ENCODE results near the gene DAPK2.

DAPK2 gene

DNA sequence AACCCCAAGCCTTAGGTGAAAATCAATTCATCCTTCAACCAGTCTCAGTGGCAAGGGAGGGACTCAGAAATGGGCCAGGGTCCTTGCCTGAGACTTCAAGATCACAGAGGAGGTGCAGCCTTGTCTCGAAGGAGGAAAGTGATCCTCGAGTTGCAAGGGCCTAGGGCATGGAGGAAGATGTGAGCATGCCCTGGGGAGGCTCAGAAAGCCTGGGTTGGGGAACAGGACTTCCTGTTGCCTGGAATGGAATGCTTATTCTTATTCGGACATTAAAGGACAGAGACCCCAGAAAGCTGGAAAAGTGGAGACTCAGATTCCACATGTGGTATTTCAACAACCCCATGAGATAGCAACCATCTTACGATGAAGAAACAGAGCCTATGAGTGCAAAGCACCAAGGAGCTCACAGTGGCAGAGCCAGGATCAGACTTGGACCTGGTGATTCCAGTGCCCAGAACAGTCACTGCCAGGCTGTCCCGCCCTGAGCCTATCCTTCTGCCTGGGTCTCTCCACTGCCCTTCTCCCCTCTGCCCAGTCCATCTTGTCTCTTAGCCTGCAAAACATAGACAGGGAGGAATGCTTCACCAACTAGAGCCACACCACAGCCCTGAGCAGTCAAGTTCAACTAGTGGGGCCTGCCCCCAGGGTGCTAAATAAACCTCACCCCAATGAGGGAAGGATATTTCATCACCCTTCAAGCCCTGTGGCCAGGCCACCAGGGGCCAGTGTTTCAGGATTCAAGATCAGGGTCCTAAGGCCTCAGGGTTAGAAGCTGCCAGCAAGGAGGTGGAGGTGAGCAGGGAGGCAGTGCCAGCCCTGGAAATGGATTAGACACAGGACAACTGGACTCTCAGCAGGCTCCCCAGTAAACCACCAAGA lies 21.9 kb downstream of the DAPK2 start:
- DNase-seq (ENCODE audit: low read depth, low spot score), result no peak

DNA sequence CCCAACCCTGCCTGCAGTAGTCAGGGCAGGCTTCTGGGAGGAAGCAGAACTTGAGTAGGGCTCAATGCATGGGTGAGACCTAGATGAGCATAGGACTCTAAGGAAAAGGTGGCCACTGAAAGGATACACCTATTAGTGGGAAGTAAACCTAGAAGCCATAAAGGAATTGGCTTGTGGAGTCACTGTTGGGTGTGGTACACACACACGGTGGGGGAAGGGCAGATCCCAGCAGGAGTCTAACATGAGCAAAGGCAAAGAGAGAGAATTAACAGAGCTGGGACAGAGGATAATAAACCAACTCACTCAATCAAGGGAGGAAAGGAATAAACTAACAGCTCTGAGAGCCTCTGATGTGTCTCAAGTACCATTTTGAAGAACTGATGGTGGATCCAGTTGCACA lies 23.1 kb downstream of the DAPK2 start:
- DNase-seq (ENCODE audit: low read depth, low spot score), result no peak

DNA sequence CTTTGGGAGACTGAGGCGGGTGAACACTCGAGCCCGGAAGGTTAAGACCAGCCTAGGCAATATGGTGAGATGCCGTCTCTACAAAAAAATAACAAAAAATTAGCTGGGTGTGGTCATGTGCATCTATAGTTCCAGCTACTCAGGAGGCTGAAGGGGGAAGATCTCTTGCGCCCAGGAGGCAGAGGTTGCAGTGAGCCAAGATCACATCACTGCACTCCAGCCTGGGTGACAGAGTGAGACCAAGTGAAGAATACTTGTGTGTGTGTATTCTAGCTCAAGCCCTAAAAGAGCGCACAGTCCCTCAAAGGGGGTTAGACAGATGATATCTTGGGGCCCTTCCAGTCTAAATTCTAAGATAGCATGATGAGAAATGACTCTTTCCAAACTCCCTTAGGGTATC lies 23.7 kb downstream of the DAPK2 start:
- no peak for DNase-seq (ENCODE audit: low read depth, low spot score)

GRCh38 chr15:64019764-64020163 lies 26.5 kb downstream of the DAPK2 start:
- no peak for DNase-seq (ENCODE audit: low read depth, low spot score)

- DNase-seq (ENCODE audit: low read depth, low spot score), result no peak
Observed at GRCh38 chr15:64017591-64018163, 28.6 kb downstream of the DAPK2 start.

- DNase-seq (ENCODE audit: low read depth, low spot score), result no peak
Observed at GRCh38 chr15:64017082-64017588, 29.1 kb downstream of the DAPK2 start.

- no peak for DNase-seq (ENCODE audit: low read depth, low spot score)
Observed at GRCh38 chr15:64016257-64016656, 30.0 kb downstream of the DAPK2 start.

GRCh38 chr15:64014995-64015394 lies 31.3 kb downstream of the DAPK2 start:
- DNase-seq (ENCODE audit: low read depth, low spot score), result no peak

- DNase-seq (ENCODE audit: low read depth, low spot score), result no peak
Observed at GRCh38 chr15:64013179-64014062, 32.9 kb downstream of the DAPK2 start.

DNA sequence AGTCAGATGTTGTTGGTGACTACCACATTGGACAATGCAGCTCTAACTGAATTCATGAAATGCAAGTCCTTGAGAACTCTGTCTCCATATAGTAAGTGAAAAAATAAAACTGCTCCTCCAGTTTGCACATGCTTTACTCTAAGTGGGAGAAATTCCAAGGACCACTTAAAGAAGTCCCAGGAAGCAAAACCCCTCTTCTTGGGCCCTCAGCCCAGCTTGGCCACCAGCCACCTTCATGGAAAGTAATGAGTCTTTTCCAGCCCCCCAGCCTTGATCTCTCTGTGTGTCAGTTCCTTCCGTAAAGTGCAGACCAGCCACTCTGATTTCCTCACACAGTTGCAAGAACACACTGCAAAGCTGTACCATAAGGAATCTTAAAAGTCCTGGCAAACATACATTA lies 34.5 kb downstream of the DAPK2 start:
- no peak for DNase-seq (ENCODE audit: low read depth, low spot score)

GRCh38 chr15:64010719-64011118 lies 35.6 kb downstream of the DAPK2 start:
- peak; percentile 46 for DNase-seq (ENCODE audit: low read depth, low spot score)

DNA sequence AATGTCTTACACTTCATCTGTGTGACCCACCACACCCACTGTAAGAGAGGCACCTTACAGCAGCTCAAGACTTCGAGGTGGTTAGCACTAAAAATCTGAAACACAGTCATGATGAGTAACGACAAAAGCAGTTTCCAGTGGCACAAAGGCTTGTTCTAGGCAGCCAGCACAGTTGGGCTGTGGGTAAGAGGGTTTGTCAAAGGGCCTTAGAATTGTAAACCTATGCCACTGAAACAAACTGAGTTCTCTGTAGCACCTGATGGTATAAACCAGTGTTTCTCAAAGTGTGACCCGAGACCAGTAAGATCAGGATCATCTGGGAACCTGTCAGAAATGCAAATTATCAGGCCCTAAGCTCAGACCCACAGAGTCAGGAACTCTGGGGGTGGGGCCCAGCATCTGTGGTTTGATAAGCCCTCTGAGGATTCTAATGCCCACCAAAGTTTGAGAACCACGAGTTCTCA lies 36.5 kb downstream of the DAPK2 start:
- DNase-seq (ENCODE audit: low read depth, low spot score), result no peak

DNA sequence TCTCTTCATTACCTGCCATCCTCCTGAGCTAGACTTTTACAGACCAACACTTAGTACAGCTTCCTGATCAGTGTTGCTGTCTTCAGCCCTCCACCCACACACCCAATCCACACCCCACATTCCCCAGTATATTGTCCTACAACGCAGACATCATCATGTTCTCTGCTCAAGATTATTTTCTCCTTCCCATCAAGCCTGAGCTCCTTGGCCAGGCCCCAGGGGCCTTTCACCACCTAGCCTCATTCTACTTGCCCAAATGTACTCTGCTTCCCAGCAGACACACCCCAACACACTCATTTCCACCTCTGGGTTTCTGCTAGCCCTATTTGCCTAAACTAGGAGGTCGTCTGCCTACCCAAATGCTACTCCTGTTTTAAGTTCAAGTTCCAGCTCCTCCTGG lies 37.0 kb downstream of the DAPK2 start:
- DNase-seq (ENCODE audit: low read depth, low spot score), result no peak

- no peak for DNase-seq (ENCODE audit: low read depth, low spot score)
Observed at GRCh38 chr15:64008177-64008576, 38.1 kb downstream of the DAPK2 start.

- no peak for DNase-seq (ENCODE audit: low read depth, low spot score)
Observed at GRCh38 chr15:64006642-64007041, 39.6 kb downstream of the DAPK2 start.

DNA sequence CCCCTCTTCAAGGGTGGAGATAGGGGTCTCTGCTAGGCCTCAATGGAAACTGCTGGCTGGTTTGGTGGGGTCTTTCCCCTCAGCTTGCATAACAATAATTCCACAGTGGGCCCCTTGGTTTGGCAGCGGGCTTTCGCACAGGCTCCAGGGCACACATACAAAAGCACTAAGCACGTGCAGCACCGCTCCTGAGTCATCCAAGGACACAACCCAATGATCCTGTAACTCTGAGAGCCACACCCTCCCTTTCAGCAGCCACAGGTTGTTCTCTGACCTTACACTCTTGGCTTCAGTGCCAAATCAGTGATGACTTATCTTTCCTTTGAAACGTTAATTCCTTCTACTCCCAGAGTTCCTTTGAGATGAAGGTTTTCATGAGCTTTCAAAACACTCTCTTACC lies 41.7 kb downstream of the DAPK2 start:
- no peak for DNase-seq (ENCODE audit: low read depth, low spot score)

GRCh38 chr15:64004056-64004455 lies 42.2 kb downstream of the DAPK2 start:
- DNase-seq (ENCODE audit: low read depth, low spot score), result no peak

DNA sequence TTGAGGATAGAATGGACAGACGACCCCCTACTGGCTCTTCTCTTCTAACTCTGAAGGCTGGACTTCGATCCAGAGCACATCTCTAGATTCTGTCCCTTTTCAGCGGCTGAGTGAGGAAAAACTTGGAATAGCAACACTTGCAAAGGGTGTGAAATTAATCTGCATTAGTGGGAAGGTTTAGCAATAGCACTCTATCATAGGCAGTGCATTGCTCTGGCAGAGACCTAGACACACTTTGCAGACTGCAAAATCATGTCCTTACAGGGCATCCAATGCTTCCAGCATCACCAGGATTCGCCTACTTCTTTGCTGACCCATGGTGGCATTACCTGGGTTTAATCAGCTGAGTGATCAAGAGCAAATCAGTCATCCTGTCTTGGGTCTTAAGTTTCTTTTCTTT lies 43.1 kb downstream of the DAPK2 start:
- no peak for DNase-seq (ENCODE audit: low read depth, low spot score)

- DNase-seq (ENCODE audit: low read depth, low spot score), result no peak
Observed at GRCh38 chr15:64001148-64001547, 45.1 kb downstream of the DAPK2 start.

- no peak for DNase-seq (ENCODE audit: low read depth, low spot score)
Observed at GRCh38 chr15:64000183-64000951, 45.9 kb downstream of the DAPK2 start.

- DNase-seq (ENCODE audit: low read depth, low spot score), result no peak
Observed at GRCh38 chr15:63999177-63999576, 47.1 kb downstream of the DAPK2 start.

All from activated CD4-positive, CD25-positive, alpha-beta regulatory T cell treated with anti-CD3 and anti-CD28 coated beads, Interleukin-2, amount 50 U/mL, for 16 hours (primary cell).